HepG2 (cell line): Measurements from ENCODE around the gene TMPRSS11F. TPM values are rescaled to one million over a fixed set of nuclear protein-coding genes. Genes with fewer than 3 reads are reported as not detected.

Experiments
- ATAC-seq: fragments of 200-7000 bp; cut with Tn5 transposase; 3 replicates; pipeline ENCODE4 v1.9.1; 2020; ENCODE audit warnings: mild to moderate bottlenecking, moderate library complexity
- BruUV-seq: library from RNA; stranded (reverse); fragments of 400-500 nt; replicated peaks from 2 replicates; lab custom pipeline; 2021; lab: Mats Ljungman, UMichigan
- CTCF ChIA-PET: fragments of 300-600 bp; formaldehyde crosslinking; extraction: SDS; loops from one replicate; lab custom pipeline; 2021; ENCODE audit warnings: low total read pairs, inconsistent platforms, low intra/inter-chr PET ratio; lab: Yijun Ruan, JAX
- POLR2A ChIA-PET: fragments of 350-600 bp; sonication (Branson Sonifier 250); formaldehyde crosslinking; loops from one replicate; lab custom pipeline; 2020; ENCODE audit warnings: antibody characterized with exemption, inconsistent platforms; lab: Yijun Ruan, JAX
- DNase-seq: peaks from one replicate; pipeline ENCODE4 v3.0.0-alpha.2; 2015; ENCODE audit warnings: low spot score
- FAIRE-seq: peaks from 3 replicates; lab custom pipeline; 2011; peaks lifted over from hg19 to GRCh38; lab: Jason Lieb, UNC
- H2AFZ ChIP-seq: one replicate; pipeline ENCODE4 v1.6.1; 2011; ENCODE audit warnings: low read length, inconsistent platforms
- H3K27ac ChIP-seq: fragments of 300-600 bp; 3 replicates; pipeline ENCODE4 v1.8.0; 2011; ENCODE audit warnings: mixed run types, mild to moderate bottlenecking, mixed read lengths, low read length, inconsistent platforms; ENCODE audit not compliant: insufficient read depth; ENCODE audit errors: extremely low read length
- H3K27me3 ChIP-seq, 2 experiments: fragments of 200-600 bp in 1 of 2; 2 replicates in 1 of 2; 3 replicates in 1 of 2; pipeline versions ENCODE4 v1.6.0 to v1.8.0; 2011; ENCODE audit warnings: low read length in 2 of 2, mild to moderate bottlenecking in 2 of 2, moderate library complexity in 2 of 2, inconsistent platforms in 1 of 2; ENCODE audit not compliant: insufficient read depth in 2 of 2, control insufficient read depth in 1 of 2
- H3K36me3 ChIP-seq, 2 experiments: fragments of 200-600 bp in 1 of 2; replicated peaks in 1 of 2; 2 replicates in 1 of 2; 3 replicates in 1 of 2; pipeline versions ENCODE4 v1.5.1 to v1.8.0; 2011; ENCODE audit warnings: low read length in 2 of 2, inconsistent platforms in 1 of 2; ENCODE audit not compliant: insufficient read depth in 2 of 2, control insufficient read depth in 1 of 2
- H3K4me1 ChIP-seq: 2 replicates; pipeline ENCODE4 v1.5.1; 2012; ENCODE audit warnings: low read length, inconsistent platforms; ENCODE audit not compliant: insufficient read depth
- H3K4me2 ChIP-seq: 2 replicates; pipeline ENCODE4 v1.6.0; 2011; ENCODE audit warnings: low read depth, low read length, inconsistent platforms
- H3K4me3 ChIP-seq, 3 experiments: fragments of 200-600 bp in 1 of 3; sonication (generic), shearing (Covaris generic) in 1 of 3; replicated peaks in 1 of 3; 2 replicates each; pipeline ENCODE4 v1.5.1; 2011 to 2016; ENCODE audit warnings: low read length in 3 of 3, inconsistent platforms in 2 of 3, low read depth in 2 of 3, mild to moderate bottlenecking in 2 of 3, control low read depth in 1 of 3, mixed read lengths in 1 of 3; ENCODE audit not compliant: insufficient read depth in 1 of 3
- H3K79me2 ChIP-seq: one replicate; pipeline ENCODE4 v1.6.1; 2011; ENCODE audit warnings: low read length, inconsistent platforms; ENCODE audit not compliant: insufficient read depth
- H3K9ac ChIP-seq: 2 replicates; pipeline ENCODE4 v1.6.0; 2011; ENCODE audit warnings: mild to moderate bottlenecking, low read depth, low read length, inconsistent platforms; ENCODE audit not compliant: insufficient read depth
- H3K9me3 ChIP-seq: 2 replicates; pipeline ENCODE4 v1.5.1; 2012; ENCODE audit warnings: mild to moderate bottlenecking, low read length
- H4K20me1 ChIP-seq: 2 replicates; pipeline ENCODE4 v1.6.0; 2011; ENCODE audit warnings: inconsistent platforms, mild to moderate bottlenecking, low read length, moderate library complexity; ENCODE audit not compliant: insufficient read depth
- ARID3A ChIP-seq: IDR thresholded peaks from 2 replicates; pipeline ENCODE4 v1.6.1; 2012; ENCODE audit warnings: low read depth, low read length, improper control_type of control experiment
- E2F2 ChIP-seq: sonication (generic); formaldehyde crosslinking; IDR thresholded peaks from 2 replicates; pipeline ENCODE4 v1.4.0; 2020; ENCODE audit warnings: missing genetic modification reagents, borderline replicate concordance
- HOXA5 ChIP-seq: sonication (generic); formaldehyde crosslinking; IDR thresholded peaks from 2 replicates; pipeline ENCODE4 v1.4.0; 2020; ENCODE audit warnings: missing genetic modification reagents
- RARA ChIP-seq: IDR thresholded peaks from 2 replicates; pipeline ENCODE4 v1.6.1; 2016; ENCODE audit warnings: missing genetic modification reagents, missing compliant biosample characterization
- ZBTB46 ChIP-seq: sonication (generic); formaldehyde crosslinking; IDR thresholded peaks from 2 replicates; pipeline ENCODE4 v1.4.0; 2020; ENCODE audit warnings: mild to moderate bottlenecking, missing genetic modification reagents, borderline replicate concordance
- ZFX ChIP-seq: sonication (generic); formaldehyde crosslinking; IDR thresholded peaks from 2 replicates; pipeline ENCODE4 v1.4.0; 2020; ENCODE audit warnings: mild to moderate bottlenecking, low read depth, missing genetic modification reagents, moderate library complexity
- ZNF800 ChIP-seq: sonication (generic); formaldehyde crosslinking; IDR thresholded peaks from 2 replicates; pipeline ENCODE4 v1.4.0; 2020; ENCODE audit warnings: missing genetic modification reagents
- WGBS: methylation state at CpG from one replicate; pipeline ENCODE4 v1.1.6; 2017; ENCODE audit warnings: low lambda C conversion rate; 5-methylcytosine and 5-hydroxymethylcytosine counted together
- in situ Hi-C: cut with HindIII; loops from 2 replicates; pipeline ENCODE4 v1.10.0; 2017; ENCODE audit warnings: low pct_unique_long_range_greater_than_20kb; ENCODE audit not compliant: extremely low pct_ligation_motif_present
- intact Hi-C: fragments of 100-400 bp; cut with micrococcal nuclease; formaldehyde crosslinking; loops from one replicate; pipeline ENCODE4 v1.10.0; 2022; ENCODE audit not compliant: unreplicated experiment
- polyA plus RNA-seq, 8 experiments: library from polyadenylated mRNA; depleted of rRNA in 3 of 8; stranded (reverse) in 7 of 8; unstranded in 1 of 8; fragments of >200 nt; fragmentation: Illumina TruSeq in 4 of 8; extraction: Trizol in 4 of 8; gene quantifications; 2 replicates each; pipeline versions ENCODE4 v1.2.1 to v1.2.3, GENCODE V29; 2011 to 2016; ENCODE audit warnings: low read depth in 4 of 8, missing spikeins in 1 of 8, mixed read lengths in 1 of 8; ENCODE audit not compliant: insufficient read depth in 1 of 8
- total RNA-seq, 5 experiments: library from RNA; depleted of rRNA; stranded (reverse); fragments of >200 nt; fragmentation: Illumina TruSeq; extraction: Trizol; gene quantifications; 2 replicates each; pipeline ENCODE4 v1.2.3, GENCODE V29; 2016; ENCODE audit warnings: low read depth in 1 of 5

TMPRSS11F gene
- total and polyA plus RNA-seq, 2 of the 13 experiments (the other 11 are each of a cell fraction or from before 2014, with no cell fraction given) = not detected

- Histone ChIP-seq H3K4me1 (no peaks in the 10 kb centered on the region), H3K9me3 (no peaks in the 10 kb centered on the region), H3K27me3 (no peaks in the 10 kb centered on the region), H4K20me1 (no peaks in the 10 kb centered on the region), H3K4me3 (no peak overlapping the region), H3K79me2 (no peaks in the 10 kb centered on the region), H2AFZ (no peak overlapping the region), H3K4me2 (no peak overlapping the region), H3K9ac (no peak overlapping the region), H3K36me3 (no peaks in the 10 kb centered on the region), H3K27ac (no peak overlapping the region)
- in situ Hi-C loops = loop anchor here (25.0 kb wide), 1 partner anchor 615 kb away; the partner anchor contains the start of gene CENPC
- WGBS = 15% methylated on average over 2 of the region's 2 CpGs
- no TSS peak for BruUV-seq
- ATAC-seq (no peak), FAIRE-seq (no peak), DNase-seq (no peak)
- ChIA-PET CTCF (no interaction called here), POLR2A (no interaction called here)
- intact Hi-C loops = no loop called here
- TF ChIP-seq ZNF800 (CRISPR knock-in tag) (no peak), ZBTB46 (CRISPR knock-in tag) (no peak), RARA (CRISPR knock-in tag) (no peak), ARID3A (no peak), HOXA5 (CRISPR knock-in tag) (no peak), ZFX (CRISPR knock-in tag) (no peak), E2F2 (CRISPR knock-in tag) (no peak)
Observed at GRCh38 chr4:68152411-68152810, 22.7 kb upstream of the TMPRSS11F start.
